GM18526 (cell line): ENCODE data around the gene PTPRG.

ENCODE experiments used
- POLR2A ChIP-seq: IDR thresholded peaks from 3 replicates; pipeline ENCODE4 v1.6.1; 2011; ENCODE audit not compliant: insufficient read length; ENCODE audit errors: extremely low read depth

The PTPRG gene

GRCh38 chr3:62203152-62203551, 641.8 kb downstream of the PTPRG start:
- TF ChIP-seq POLR2A: no peak

GRCh38 chr3:62203561-62203960, 642.2 kb downstream of the PTPRG start:
- TF ChIP-seq POLR2A: no peak

- TF ChIP-seq POLR2A: no peak
These were observed 645.8 kb downstream of the PTPRG start for GRCh38 chr3:62207197-62207596.

GRCh38 chr3:62208385-62208784, 647.0 kb downstream of the PTPRG start:
- TF ChIP-seq POLR2A: no peak

GRCh38 chr3:62209101-62209500, 647.7 kb downstream of the PTPRG start:
- no peak for TF ChIP-seq POLR2A

- no peak for TF ChIP-seq POLR2A
These were observed 648.6 kb downstream of the PTPRG start for GRCh38 chr3:62210011-62210410.

GRCh38 chr3:62211675-62212429, 650.5 kb downstream of the PTPRG start:
- TF ChIP-seq POLR2A: no peak

- no peak for TF ChIP-seq POLR2A
These were observed 653.5 kb downstream of the PTPRG start for GRCh38 chr3:62214850-62215249.

- TF ChIP-seq POLR2A: no peak
These were observed 659.2 kb downstream of the PTPRG start for GRCh38 chr3:62220616-62221015.

- TF ChIP-seq POLR2A: no peak
These were observed 663.7 kb downstream of the PTPRG start for GRCh38 chr3:62225051-62225450.

GRCh38 chr3:62226601-62227339, 665.4 kb downstream of the PTPRG start:
- TF ChIP-seq POLR2A: no peak

- no peak for TF ChIP-seq POLR2A
These were observed 667.1 kb downstream of the PTPRG start for GRCh38 chr3:62228467-62228866.

GRCh38 chr3:62229211-62229610, 667.8 kb downstream of the PTPRG start:
- no peak for TF ChIP-seq POLR2A

- TF ChIP-seq POLR2A: no peak
These were observed 668.5 kb downstream of the PTPRG start for GRCh38 chr3:62229908-62230307.

- TF ChIP-seq POLR2A: no peak
These were observed 671.7 kb downstream of the PTPRG start for GRCh38 chr3:62233065-62233464.

- TF ChIP-seq POLR2A: no peak
These were observed 674.6 kb downstream of the PTPRG start for GRCh38 chr3:62236016-62236415.

GRCh38 chr3:62237286-62237948, 676.0 kb downstream of the PTPRG start:
- no peak for TF ChIP-seq POLR2A

GRCh38 chr3:62238003-62238402, 676.6 kb downstream of the PTPRG start:
- TF ChIP-seq POLR2A: no peak
